HepG2 (cell line): ENCODE data around the gene WDR83. TPM values are rescaled to one million over a fixed set of nuclear protein-coding genes. Genes with fewer than 3 reads are reported as not detected.

Experiments
- BORCS8-MEF2B ChIP-seq: sonication (generic); formaldehyde crosslinking; IDR thresholded peaks from 2 replicates; pipeline ENCODE4 v1.8.0; 2022; ENCODE audit warnings: mild to moderate bottlenecking, missing genetic modification reagents
- CREB3 ChIP-seq: sonication (generic); formaldehyde crosslinking; IDR thresholded peaks from 2 replicates; pipeline ENCODE4 v1.5.0; 2020; ENCODE audit warnings: missing genetic modification reagents
- JDP2 ChIP-seq: sonication (generic); formaldehyde crosslinking; IDR thresholded peaks from 2 replicates; pipeline ENCODE4 v1.8.1; 2022; ENCODE audit warnings: missing genetic modification reagents, borderline replicate concordance
- KMT2B ChIP-seq: IDR thresholded peaks from 2 replicates; pipeline ENCODE4 v1.6.1; 2016; ENCODE audit warnings: missing genetic modification reagents, missing compliant biosample characterization
- NCOA2 ChIP-seq: sonication (generic); formaldehyde crosslinking; IDR thresholded peaks from 2 replicates; pipeline ENCODE4 v1.8.0; 2022; ENCODE audit warnings: inconsistent platforms
- PCBP2 ChIP-seq: fragments of 200-400 bp; formaldehyde crosslinking; optimal IDR thresholded peaks from 2 replicates; pipeline ENCODE3; 2018; ENCODE audit warnings: low read length, low read depth; ENCODE audit not compliant: poor library complexity, severe bottlenecking
- SOX5 ChIP-seq: IDR thresholded peaks from 2 replicates; pipeline ENCODE4 v1.6.1; 2016; ENCODE audit warnings: borderline replicate concordance
- U2AF1 ChIP-seq: fragments of 200-400 bp; formaldehyde crosslinking; optimal IDR thresholded peaks from 2 replicates; pipeline ENCODE3; 2017; ENCODE audit warnings: mild to moderate bottlenecking, low read depth, low read length
- ZFP36L1 ChIP-seq: sonication (generic); formaldehyde crosslinking; IDR thresholded peaks from 2 replicates; pipeline ENCODE4 v1.8.0; 2022; ENCODE audit warnings: mild to moderate bottlenecking, missing genetic modification reagents, moderate library complexity
- ZNF225 ChIP-seq: sonication (generic); formaldehyde crosslinking; IDR thresholded peaks from 2 replicates; pipeline ENCODE4 v1.4.0; 2020; ENCODE audit warnings: mild to moderate bottlenecking, missing genetic modification reagents
- ZNF460 ChIP-seq: sonication (generic); formaldehyde crosslinking; IDR thresholded peaks from 2 replicates; pipeline ENCODE4 v1.5.1; 2020; ENCODE audit warnings: missing genetic modification reagents, mild to moderate bottlenecking, borderline replicate concordance
- ZNF646 ChIP-seq: sonication (generic); formaldehyde crosslinking; IDR thresholded peaks from 2 replicates; pipeline ENCODE4 v1.9.0; 2021; ENCODE audit warnings: mild to moderate bottlenecking, missing genetic modification reagents
- ZNF782 ChIP-seq: sonication (generic); formaldehyde crosslinking; IDR thresholded peaks from 2 replicates; pipeline ENCODE4 v1.4.0; 2020; ENCODE audit warnings: missing genetic modification reagents, mild to moderate bottlenecking, borderline replicate concordance
- ZNF816 ChIP-seq: sonication (generic); formaldehyde crosslinking; IDR thresholded peaks from 2 replicates; pipeline ENCODE4 v1.8.0; 2022; ENCODE audit warnings: missing genetic modification reagents, mild to moderate bottlenecking, borderline replicate concordance
- polyA plus RNA-seq, 8 experiments: library from polyadenylated mRNA; depleted of rRNA in 3 of 8; stranded (reverse) in 7 of 8; unstranded in 1 of 8; fragments of >200 nt; fragmentation: Illumina TruSeq in 4 of 8; extraction: Trizol in 4 of 8; gene quantifications; 2 replicates each; pipeline versions ENCODE4 v1.2.1 to v1.2.3, GENCODE V29; 2011 to 2016; ENCODE audit warnings: low read depth in 4 of 8, missing spikeins in 1 of 8, mixed read lengths in 1 of 8; ENCODE audit not compliant: insufficient read depth in 1 of 8
- total RNA-seq, 5 experiments: library from RNA; depleted of rRNA; stranded (reverse); fragments of >200 nt; fragmentation: Illumina TruSeq; extraction: Trizol; gene quantifications; 2 replicates each; pipeline ENCODE4 v1.2.3, GENCODE V29; 2016; ENCODE audit warnings: low read depth in 1 of 5
- TF ChIP-seq, protein P1 (sequence below): sonication (generic); formaldehyde crosslinking; IDR thresholded peaks from 2 replicates; pipeline ENCODE4 v1.4.0; 2020; ENCODE audit warnings: mild to moderate bottlenecking, missing genetic modification reagents
- TF ChIP-seq, protein P2 (sequence below): sonication (generic); formaldehyde crosslinking; IDR thresholded peaks from 2 replicates; pipeline ENCODE4; 2020; ENCODE audit warnings: missing genetic modification reagents, mild to moderate bottlenecking, borderline replicate concordance

Gene WDR83
- total and polyA plus RNA-seq, 2 of the 13 experiments (the other 11 are each of a cell fraction or from before 2014, with no cell fraction given): 4.5 to 10.7 TPM

GRCh38 chr19:12669270-12670158, 2.9 kb downstream of the WDR83 start (continued):
- TF ChIP-seq ZNF646 (CRISPR knock-in tag) (no peak), ZNF816 (CRISPR knock-in tag) (no peak), U2AF1 (peak; percentile 33), ZFP36L1 (CRISPR knock-in tag) (0 out of 2 replicates have a peak, but pooled peaks have one; percentile 35), CREB3 (CRISPR knock-in tag) (no peak), JDP2 (CRISPR knock-in tag) (no peak), ZNF460 (CRISPR knock-in tag) (no peak), PCBP2 (peak; percentile 39), SOX5 (CRISPR knock-in tag) (no peak), ZNF782 (CRISPR knock-in tag) (no peak), BORCS8-MEF2B (CRISPR knock-in tag) (peak; percentile 53; the same call in 1 of the 2 replicates), ZNF225 (CRISPR knock-in tag) (no peak), KMT2B (CRISPR knock-in tag) (peak; percentile 88), NCOA2 (CRISPR knock-in tag) (no peak; the same call in 1 of the 2 replicates)
- TF ChIP-seq, protein P1, sequence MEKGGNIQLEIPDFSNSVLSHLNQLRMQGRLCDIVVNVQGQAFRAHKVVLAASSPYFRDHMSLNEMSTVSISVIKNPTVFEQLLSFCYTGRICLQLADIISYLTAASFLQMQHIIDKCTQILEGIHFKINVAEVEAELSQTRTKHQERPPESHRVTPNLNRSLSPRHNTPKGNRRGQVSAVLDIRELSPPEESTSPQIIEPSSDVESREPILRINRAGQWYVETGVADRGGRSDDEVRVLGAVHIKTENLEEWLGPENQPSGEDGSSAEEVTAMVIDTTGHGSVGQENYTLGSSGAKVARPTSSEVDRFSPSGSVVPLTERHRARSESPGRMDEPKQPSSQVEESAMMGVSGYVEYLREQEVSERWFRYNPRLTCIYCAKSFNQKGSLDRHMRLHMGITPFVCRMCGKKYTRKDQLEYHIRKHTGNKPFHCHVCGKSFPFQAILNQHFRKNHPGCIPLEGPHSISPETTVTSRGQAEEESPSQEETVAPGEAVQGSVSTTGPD: 0 out of 2 replicates have a peak, but pooled peaks have one; percentile 22
- TF ChIP-seq, protein P2, sequence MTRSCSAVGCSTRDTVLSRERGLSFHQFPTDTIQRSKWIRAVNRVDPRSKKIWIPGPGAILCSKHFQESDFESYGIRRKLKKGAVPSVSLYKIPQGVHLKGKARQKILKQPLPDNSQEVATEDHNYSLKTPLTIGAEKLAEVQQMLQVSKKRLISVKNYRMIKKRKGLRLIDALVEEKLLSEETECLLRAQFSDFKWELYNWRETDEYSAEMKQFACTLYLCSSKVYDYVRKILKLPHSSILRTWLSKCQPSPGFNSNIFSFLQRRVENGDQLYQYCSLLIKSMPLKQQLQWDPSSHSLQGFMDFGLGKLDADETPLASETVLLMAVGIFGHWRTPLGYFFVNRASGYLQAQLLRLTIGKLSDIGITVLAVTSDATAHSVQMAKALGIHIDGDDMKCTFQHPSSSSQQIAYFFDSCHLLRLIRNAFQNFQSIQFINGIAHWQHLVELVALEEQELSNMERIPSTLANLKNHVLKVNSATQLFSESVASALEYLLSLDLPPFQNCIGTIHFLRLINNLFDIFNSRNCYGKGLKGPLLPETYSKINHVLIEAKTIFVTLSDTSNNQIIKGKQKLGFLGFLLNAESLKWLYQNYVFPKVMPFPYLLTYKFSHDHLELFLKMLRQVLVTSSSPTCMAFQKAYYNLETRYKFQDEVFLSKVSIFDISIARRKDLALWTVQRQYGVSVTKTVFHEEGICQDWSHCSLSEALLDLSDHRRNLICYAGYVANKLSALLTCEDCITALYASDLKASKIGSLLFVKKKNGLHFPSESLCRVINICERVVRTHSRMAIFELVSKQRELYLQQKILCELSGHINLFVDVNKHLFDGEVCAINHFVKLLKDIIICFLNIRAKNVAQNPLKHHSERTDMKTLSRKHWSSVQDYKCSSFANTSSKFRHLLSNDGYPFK (CRISPR knock-in tag): peak; percentile 89; the same call in 1 of the 2 replicates
